A673 (cell line): Measurements from ENCODE around the gene TLR9.

ENCODE experiments used
- EZH2 ChIP-seq: fragments of 200-600 bp; sonication (generic); IDR thresholded peaks from 2 replicates; pipeline ENCODE4 v1.6.1; 2017; ENCODE audit warnings: borderline replicate concordance, low read depth, mild to moderate bottlenecking, mixed read lengths, antibody characterized with exemption, low read length; ENCODE audit not compliant: poor library complexity, severe bottlenecking
- TF ChIP-seq, protein P1 (sequence below): fragments of 300-800, 200-600 bp; sonication (generic); conservative IDR thresholded peaks from 2 replicates; pipeline ENCODE4 v1.5.1; 2017; ENCODE audit warnings: low read depth, mild to moderate bottlenecking, antibody characterized with exemption, low read length, moderate library complexity, mixed read lengths

DNA sequence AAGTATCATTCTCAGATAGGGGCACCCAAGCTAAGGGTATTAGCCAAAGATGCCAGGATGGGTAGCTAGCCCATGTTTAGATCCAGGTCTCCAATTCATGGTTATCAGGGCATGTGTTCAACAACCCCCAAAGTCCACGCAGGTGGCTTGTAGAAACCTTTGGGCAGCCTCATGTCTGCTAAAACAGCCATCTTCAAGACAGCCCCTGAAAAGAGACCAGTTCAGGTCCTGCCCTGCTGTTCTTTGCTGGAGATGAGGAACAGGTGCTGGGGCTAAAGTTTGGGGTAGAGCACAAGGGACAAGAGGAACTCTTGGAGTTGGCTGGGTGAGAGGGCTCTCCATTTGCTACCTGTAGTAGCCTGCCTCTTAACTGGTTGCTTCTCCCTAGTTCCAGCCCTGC lies 24.7 kb upstream of the TLR9 start:
- TF ChIP-seq, protein P1, sequence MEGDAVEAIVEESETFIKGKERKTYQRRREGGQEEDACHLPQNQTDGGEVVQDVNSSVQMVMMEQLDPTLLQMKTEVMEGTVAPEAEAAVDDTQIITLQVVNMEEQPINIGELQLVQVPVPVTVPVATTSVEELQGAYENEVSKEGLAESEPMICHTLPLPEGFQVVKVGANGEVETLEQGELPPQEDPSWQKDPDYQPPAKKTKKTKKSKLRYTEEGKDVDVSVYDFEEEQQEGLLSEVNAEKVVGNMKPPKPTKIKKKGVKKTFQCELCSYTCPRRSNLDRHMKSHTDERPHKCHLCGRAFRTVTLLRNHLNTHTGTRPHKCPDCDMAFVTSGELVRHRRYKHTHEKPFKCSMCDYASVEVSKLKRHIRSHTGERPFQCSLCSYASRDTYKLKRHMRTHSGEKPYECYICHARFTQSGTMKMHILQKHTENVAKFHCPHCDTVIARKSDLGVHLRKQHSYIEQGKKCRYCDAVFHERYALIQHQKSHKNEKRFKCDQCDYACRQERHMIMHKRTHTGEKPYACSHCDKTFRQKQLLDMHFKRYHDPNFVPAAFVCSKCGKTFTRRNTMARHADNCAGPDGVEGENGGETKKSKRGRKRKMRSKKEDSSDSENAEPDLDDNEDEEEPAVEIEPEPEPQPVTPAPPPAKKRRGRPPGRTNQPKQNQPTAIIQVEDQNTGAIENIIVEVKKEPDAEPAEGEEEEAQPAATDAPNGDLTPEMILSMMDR, result no peak
- no peak for TF ChIP-seq EZH2
